Activated CD8-positive, alpha-beta memory T cell treated with anti-CD3 and anti-CD28 coated beads for 48 hours (primary cell): ENCODE results near the gene CDK14.

Experiments
- DNase-seq, 3 experiments: peaks; one replicate each; pipeline ENCODE4 v3.0.0-alpha.2; 2020; ENCODE audit warnings: low read depth in 2 of 3, low spot score in 2 of 3

Gene CDK14

GRCh38 chr7:91082852-91083495 is 486.9 kb downstream of the CDK14 start:
- DNase-seq = no peak

- DNase-seq = no peak
These were observed 487.9 kb downstream of the CDK14 start for GRCh38 chr7:91083855-91084644.

- DNase-seq = no peak
These were observed 489.1 kb downstream of the CDK14 start for GRCh38 chr7:91085175-91085574.

- DNase-seq = no peak
These were observed 490.1 kb downstream of the CDK14 start for GRCh38 chr7:91086200-91086599.

- DNase-seq = no peak
These were observed 492.0 kb downstream of the CDK14 start for GRCh38 chr7:91088156-91088555.

GRCh38 chr7:91088691-91089090 is 492.6 kb downstream of the CDK14 start:
- DNase-seq = no peak

GRCh38 chr7:91089382-91089963 is 493.4 kb downstream of the CDK14 start:
- no peak for DNase-seq

GRCh38 chr7:91090684-91091083 is 494.6 kb downstream of the CDK14 start:
- DNase-seq = no peak

- DNase-seq = no peak
These were observed 495.5 kb downstream of the CDK14 start for GRCh38 chr7:91091631-91092030.

- no peak for DNase-seq
These were observed 497.1 kb downstream of the CDK14 start for GRCh38 chr7:91093181-91093580.

- no peak for DNase-seq
These were observed 502.4 kb downstream of the CDK14 start for GRCh38 chr7:91098566-91098965.

- no peak for DNase-seq
These were observed 507.2 kb downstream of the CDK14 start for GRCh38 chr7:91103363-91103762.

GRCh38 chr7:91107460-91107859 is 511.3 kb downstream of the CDK14 start:
- DNase-seq = no peak

GRCh38 chr7:91109200-91109599 is 513.1 kb downstream of the CDK14 start:
- DNase-seq = no peak

- no peak for DNase-seq
These were observed 516.8 kb downstream of the CDK14 start for GRCh38 chr7:91112902-91113341.

GRCh38 chr7:91114232-91114631 is 518.1 kb downstream of the CDK14 start:
- no peak for DNase-seq

GRCh38 chr7:91126762-91127161 is 530.6 kb downstream of the CDK14 start:
- DNase-seq = no peak

- no peak for DNase-seq
These were observed 531.2 kb downstream of the CDK14 start for GRCh38 chr7:91127325-91127724.

- no peak for DNase-seq
These were observed 531.8 kb downstream of the CDK14 start for GRCh38 chr7:91127959-91128358.

GRCh38 chr7:91128683-91129348 is 532.7 kb downstream of the CDK14 start:
- no peak for DNase-seq

GRCh38 chr7:91135300-91135699 is 539.2 kb downstream of the CDK14 start:
- DNase-seq = no peak
